Liver (tissue), 9 donors: ENCODE results near the gene KCNN3. TPM values are rescaled to one million over a fixed set of nuclear protein-coding genes. Genes with fewer than 3 reads are reported as not detected.

Experiments used
- DNase-seq: peaks from one replicate; pipeline ENCODE4 v3.0.0-alpha.2; 2017; ENCODE audit warnings: low spot score
- H3K27ac ChIP-seq, 2 donors: one replicate each; pipeline ENCODE4 v1.7.0; 2013; ENCODE audit warnings: inconsistent platforms in 2 of 2, low read length in 2 of 2, control low read depth in 1 of 2, low read depth in 1 of 2, mild to moderate bottlenecking in 1 of 2
- H3K27me3 ChIP-seq, 4 donors: one replicate each; pipeline versions ENCODE4 v1.6.1 to v1.7.0; 2013; ENCODE audit warnings: low read length in 3 of 4, inconsistent platforms in 1 of 4, mild to moderate bottlenecking in 1 of 4, moderate library complexity in 1 of 4; ENCODE audit not compliant: control insufficient read depth in 4 of 4, insufficient read depth in 4 of 4
- H3K36me3 ChIP-seq, 4 donors: one replicate each; pipeline versions ENCODE4 v1.6.1 to v1.7.0; 2013; ENCODE audit warnings: low read length in 3 of 4, mild to moderate bottlenecking in 3 of 4, low read depth in 1 of 4, moderate library complexity in 1 of 4; ENCODE audit not compliant: control insufficient read depth in 4 of 4, insufficient read depth in 3 of 4
- H3K4me1 ChIP-seq, 4 donors: one replicate each; pipeline versions ENCODE4 v1.6.1 to v1.7.0; 2013; ENCODE audit warnings: low read length in 3 of 4, mild to moderate bottlenecking in 3 of 4, moderate library complexity in 1 of 4; ENCODE audit not compliant: control insufficient read depth in 4 of 4, insufficient read depth in 4 of 4
- H3K4me3 ChIP-seq, 3 donors: one replicate each; pipeline versions ENCODE4 v1.6.1 to v1.7.0; 2013; ENCODE audit warnings: low read length in 3 of 3, control low read depth in 1 of 3, low read depth in 1 of 3, mild to moderate bottlenecking in 1 of 3
- H3K9ac ChIP-seq, 2 donors: one replicate each; pipeline ENCODE4 v1.7.0; 2013; ENCODE audit warnings: low read length in 2 of 2, mild to moderate bottlenecking in 2 of 2, moderate library complexity in 2 of 2, control low read depth in 1 of 2, low read depth in 1 of 2
- H3K9me3 ChIP-seq, 4 donors: one replicate each; pipeline versions ENCODE4 v1.6.1 to v1.7.0; 2013; ENCODE audit warnings: low read length in 3 of 4; ENCODE audit not compliant: control insufficient read depth in 4 of 4
- ATF3 ChIP-seq: IDR thresholded peaks from 2 replicates; pipeline ENCODE4 v1.6.1; 2016; ENCODE audit warnings: antibody characterized with exemption
- CTCF ChIP-seq: fragments of 150-350 bp; IDR thresholded peaks from 2 replicates; pipeline ENCODE4 v1.5.1; 2017; ENCODE audit warnings: improper control_type of control experiment, low read depth, low read length; ENCODE audit not compliant: missing input control
- FOXA2 ChIP-seq: IDR thresholded peaks from 2 replicates; pipeline ENCODE4 v1.6.1; 2016; ENCODE audit warnings: antibody characterized with exemption
- GABPA ChIP-seq, 2 donors: IDR thresholded peaks in 1 of 2; conservative IDR thresholded peaks in 1 of 2; 2 replicates each; pipeline ENCODE4 v1.6.1; 2016; ENCODE audit warnings: antibody characterized with exemption in 2 of 2, mild to moderate bottlenecking in 1 of 2, moderate library complexity in 1 of 2
- HNF4A ChIP-seq, 2 donors: conservative IDR thresholded peaks; 2 replicates each; pipeline ENCODE4 v1.6.1; 2016; ENCODE audit warnings: antibody characterized with exemption in 2 of 2, mild to moderate bottlenecking in 2 of 2
- HNF4G ChIP-seq: IDR thresholded peaks from 2 replicates; pipeline ENCODE4 v1.6.1; 2016; ENCODE audit warnings: antibody characterized with exemption
- MAX ChIP-seq: IDR thresholded peaks from 2 replicates; pipeline ENCODE4 v1.6.1; 2016; ENCODE audit warnings: antibody characterized with exemption
- NR2F2 ChIP-seq: IDR thresholded peaks from 2 replicates; pipeline ENCODE4 v1.6.1; 2016; ENCODE audit warnings: antibody characterized with exemption
- RAD21 ChIP-seq, 2 donors: IDR thresholded peaks; 2 replicates each; pipeline ENCODE4 v1.6.1; 2016; ENCODE audit warnings: antibody characterized with exemption in 2 of 2, mild to moderate bottlenecking in 2 of 2
- REST ChIP-seq: IDR thresholded peaks from 2 replicates; pipeline ENCODE4 v1.6.1; 2016; ENCODE audit warnings: antibody characterized with exemption, mild to moderate bottlenecking
- RXRA ChIP-seq, 2 donors: IDR thresholded peaks; 2 replicates each; pipeline ENCODE4 v1.6.1; 2017 to 2018; ENCODE audit warnings: antibody characterized with exemption in 2 of 2, mild to moderate bottlenecking in 1 of 2
- SP1 ChIP-seq: IDR thresholded peaks from 2 replicates; pipeline ENCODE4 v1.6.1; 2018; ENCODE audit warnings: antibody characterized with exemption, mild to moderate bottlenecking
- TAF1 ChIP-seq: conservative IDR thresholded peaks from 2 replicates; pipeline ENCODE4 v1.6.1; 2016; ENCODE audit warnings: antibody characterized with exemption, mild to moderate bottlenecking
- YY1 ChIP-seq: IDR thresholded peaks from 2 replicates; pipeline ENCODE4 v1.6.1; 2016; ENCODE audit warnings: antibody characterized with exemption, mild to moderate bottlenecking
- WGBS: extraction: QIAGEN DNeasy Blood & Tissue Kit; methylation state at CpG from one replicate; pipeline ENCODE4 v1.1.7; 2013; 5-methylcytosine and 5-hydroxymethylcytosine counted together
- polyA plus RNA-seq, 2 donors: library from polyadenylated mRNA; stranded (reverse) in 1 of 2; unstranded in 1 of 2; fragments of 200-250 nt in 1 of 2; fragments of >200 nt in 1 of 2; fragmentation: Nextera tagmentation in 1 of 2; extraction: Ambion mirVana in 1 of 2; gene quantifications; one replicate each; pipeline versions ENCODE4 v1.2.1 to v1.2.3, GENCODE V29; 2013 to 2015
- total RNA-seq, 2 donors: library from RNA; depleted of rRNA; stranded (reverse); fragments of >200 nt; gene quantifications; one replicate each; pipeline ENCODE4 v1.2.3, GENCODE V29; 2014
- donor health status: healthy.
- donor health status: healthy.
- donor health status: healthy.
- donor health status: healthy.
- donor health status: healthy.

Gene KCNN3
- total and polyA plus RNA-seq, 4 donors = 0.09 to 0.68 (median 0.15) TPM

- H3K9me3 ChIP-seq = no peaks in the 10 kb centered on the region
- H3K4me1 ChIP-seq = no peaks in the 10 kb centered on the region
- H3K27ac ChIP-seq = no peak overlapping the region
- no peak for DNase-seq
- no peak overlapping the region for H3K9ac ChIP-seq
- H3K36me3 ChIP-seq = no peaks in the 10 kb centered on the region
- 83% methylated on average over 2 of the region's 2 CpGs for WGBS
- TF ChIP-seq GABPA (IDR thresholded peaks at IDR 0.05 in 1 of 2, conservative IDR thresholded peaks at IDR 0.05 in 1 of 2) = no peak
- no peak for TF ChIP-seq YY1
- TF ChIP-seq REST = no peak
- no peak for TF ChIP-seq RAD21 (IDR thresholded peaks at IDR 0.05)
- H3K4me3 ChIP-seq = no peak overlapping the region
- no peaks in the 10 kb centered on the region for H3K27me3 ChIP-seq
Measured at GRCh38 chr1:154739654-154740053, 130.4 kb downstream of the KCNN3 start.

- Histone ChIP-seq H3K27me3 (no peaks in the 10 kb centered on the region), H3K9ac (no peak overlapping the region), H3K36me3 (no peaks in the 10 kb centered on the region), H3K27ac (no peak overlapping the region), H3K4me3 (no peak overlapping the region), H3K4me1 (no peaks in the 10 kb centered on the region), H3K9me3 (no peaks in the 10 kb centered on the region)
- no peak for TF ChIP-seq GABPA (IDR thresholded peaks at IDR 0.05 in 1 of 2, conservative IDR thresholded peaks at IDR 0.05 in 1 of 2)
- TF ChIP-seq NR2F2 = no peak
- TF ChIP-seq CTCF = no peak
- TF ChIP-seq FOXA2 = no peak
- TF ChIP-seq SP1 = no peak
- no peak for TF ChIP-seq TAF1
- TF ChIP-seq RAD21 (IDR thresholded peaks at IDR 0.05) = no peak
- no peak for TF ChIP-seq YY1
- TF ChIP-seq HNF4A (conservative IDR thresholded peaks at IDR 0.05) = no peak
- no peak for TF ChIP-seq ATF3
- no peak for TF ChIP-seq HNF4G
- TF ChIP-seq MAX = no peak
- no peak for TF ChIP-seq RXRA (IDR thresholded peaks at IDR 0.05)
- 80% methylated on average over 6 of the region's 6 CpGs for WGBS
- DNase-seq = no peak
Measured at GRCh38 chr1:154736841-154737240, 133.2 kb downstream of the KCNN3 start.
